ENCODE results near the gene TMEM233.

The TMEM233 gene

GRCh38 chr12:119598159-119598558 is 4.6 kb downstream of the TMEM233 start:
- Histone ChIP-seq H3K27ac (ENCODE audit: low read depth, low read length) (no peak overlapping the region), H3K9ac (ENCODE audit: low read length) (no peak overlapping the region), H3K79me2 (ENCODE audit: control insufficient read depth, insufficient read depth, low read length) (no peaks in the 10 kb centered on the region), H3K56ac (ENCODE audit: low read length) (no peak overlapping the region), H3K18ac (ENCODE audit: low read length) (no peak overlapping the region), H3K23ac (ENCODE audit: low read length) (no peak overlapping the region), H2AK5ac (ENCODE audit: low read length) (no peak overlapping the region), H2BK120ac (ENCODE audit: low read depth, low read length) (no peak overlapping the region), H3K4me1 (ENCODE audit: control insufficient read depth, low read depth, low read length) (peaks cover 2% of the 10 kb centered on the region), H3K27me3 (ENCODE audit: insufficient read depth, low read length, poor library complexity) (peaks cover 18% of the 10 kb centered on the region), H3K4me2 (ENCODE audit: low read length) (no peak overlapping the region), H3K4me3 (ENCODE audit: low read length) (no peak overlapping the region), H3K36me3 (ENCODE audit: control insufficient read depth, insufficient read depth, low read length) (no peaks in the 10 kb centered on the region), H4K8ac (ENCODE audit: low read depth, low read length) (no peak overlapping the region), H3K4ac (ENCODE audit: low read depth, low read length) (no peak overlapping the region), H4K5ac (ENCODE audit: low read length) (no peak overlapping the region), H2BK15ac (replicated peaks; ENCODE audit: low read depth) (no peak overlapping the region), H2BK5ac (ENCODE audit: low read length) (no peak overlapping the region), H3K79me1 (ENCODE audit: low read length) (no peaks in the 10 kb centered on the region)
- WGBS (ENCODE audit: extremely low coverage, insufficient coverage, low lambda C conversion rate), result no CpG with 5 or more reads among the region's 1 CpG
- no peak for DNase-seq

- no peak overlapping the region for H2AK5ac ChIP-seq (ENCODE audit: low read length)
- H3K4me1 ChIP-seq (ENCODE audit: control insufficient read depth, low read depth, low read length), result no peaks in the 10 kb centered on the region
- WGBS (ENCODE audit: extremely low coverage, insufficient coverage, low lambda C conversion rate), result no CpG with 5 or more reads among the region's 7 CpGs
- H4K5ac ChIP-seq (ENCODE audit: low read length), result no peak overlapping the region
- H2BK15ac ChIP-seq (replicated peaks; ENCODE audit: low read depth), result no peak overlapping the region
- no peak overlapping the region for H3K4me2 ChIP-seq (ENCODE audit: low read length)
- H3K36me3 ChIP-seq (ENCODE audit: control insufficient read depth, insufficient read depth, low read length), result no peaks in the 10 kb centered on the region
- H3K23ac ChIP-seq (ENCODE audit: low read length), result no peak overlapping the region
- H3K4ac ChIP-seq (ENCODE audit: low read depth, low read length), result no peak overlapping the region
- no peak overlapping the region for H2BK120ac ChIP-seq (ENCODE audit: low read depth, low read length)
- no peak overlapping the region for H3K18ac ChIP-seq (ENCODE audit: low read length)
- no peaks in the 10 kb centered on the region for H3K27me3 ChIP-seq (ENCODE audit: insufficient read depth, low read length, poor library complexity)
- H3K56ac ChIP-seq (ENCODE audit: low read length), result no peak overlapping the region
- DNase-seq, result peak; percentile 36
- H3K27ac ChIP-seq (ENCODE audit: low read depth, low read length), result no peak overlapping the region
- no peaks in the 10 kb centered on the region for H3K79me1 ChIP-seq (ENCODE audit: low read length)
- no peak overlapping the region for H3K9ac ChIP-seq (ENCODE audit: low read length)
- no peak overlapping the region for H2BK5ac ChIP-seq (ENCODE audit: low read length)
- H3K4me3 ChIP-seq (ENCODE audit: low read length), result no peak overlapping the region
- no peaks in the 10 kb centered on the region for H3K79me2 ChIP-seq (ENCODE audit: control insufficient read depth, insufficient read depth, low read length)
- no peak overlapping the region for H4K8ac ChIP-seq (ENCODE audit: low read depth, low read length)
These were observed 8.5 kb downstream of the TMEM233 start for GRCh38 chr12:119601877-119602733.

DNA sequence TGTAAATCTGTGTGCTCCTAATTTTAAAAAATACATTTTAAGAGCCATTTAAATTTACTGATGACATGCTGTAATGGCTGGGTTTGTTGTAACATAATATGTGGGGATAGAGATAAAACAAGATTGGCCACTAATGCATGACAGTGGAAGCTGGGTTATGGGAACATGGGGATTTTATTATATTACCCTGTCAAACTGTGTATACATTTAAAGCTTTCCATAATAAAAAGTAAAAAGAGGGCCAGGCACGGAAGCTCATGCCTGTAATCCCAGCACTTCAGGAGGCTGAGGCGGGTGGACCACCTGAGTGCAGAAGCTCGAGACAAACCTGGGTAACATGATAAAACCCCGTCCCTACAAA is 9.1 kb downstream of the TMEM233 start:
- H2BK15ac ChIP-seq (replicated peaks; ENCODE audit: low read depth), result no peak overlapping the region
- H3K27me3 ChIP-seq (ENCODE audit: insufficient read depth, low read length, poor library complexity), result no peaks in the 10 kb centered on the region
- no peak overlapping the region for H3K23ac ChIP-seq (ENCODE audit: low read length)
- no peak overlapping the region for H4K8ac ChIP-seq (ENCODE audit: low read depth, low read length)
- H3K79me1 ChIP-seq (ENCODE audit: low read length), result no peaks in the 10 kb centered on the region
- DNase-seq, result no peak
- H3K4ac ChIP-seq (ENCODE audit: low read depth, low read length), result no peak overlapping the region
- no peak overlapping the region for H2AK5ac ChIP-seq (ENCODE audit: low read length)
- H3K36me3 ChIP-seq (ENCODE audit: control insufficient read depth, insufficient read depth, low read length), result no peaks in the 10 kb centered on the region
- H3K79me2 ChIP-seq (ENCODE audit: control insufficient read depth, insufficient read depth, low read length), result no peaks in the 10 kb centered on the region
- H3K56ac ChIP-seq (ENCODE audit: low read length), result no peak overlapping the region
- H3K27ac ChIP-seq (ENCODE audit: low read depth, low read length), result no peak overlapping the region
- no CpG with 5 or more reads among the region's 4 CpGs for WGBS (ENCODE audit: extremely low coverage, insufficient coverage, low lambda C conversion rate)
- no peak overlapping the region for H3K4me3 ChIP-seq (ENCODE audit: low read length)
- H4K5ac ChIP-seq (ENCODE audit: low read length), result no peak overlapping the region
- H2BK5ac ChIP-seq (ENCODE audit: low read length), result no peak overlapping the region
- H2BK120ac ChIP-seq (ENCODE audit: low read depth, low read length), result no peak overlapping the region
- no peak overlapping the region for H3K18ac ChIP-seq (ENCODE audit: low read length)
- H3K4me2 ChIP-seq (ENCODE audit: low read length), result no peak overlapping the region
- no peak overlapping the region for H3K9ac ChIP-seq (ENCODE audit: low read length)
- no peaks in the 10 kb centered on the region for H3K4me1 ChIP-seq (ENCODE audit: control insufficient read depth, low read depth, low read length)

GRCh38 chr12:119603767-119604166 is 10.2 kb downstream of the TMEM233 start:
- H4K5ac ChIP-seq (ENCODE audit: low read length), result no peak overlapping the region
- WGBS (ENCODE audit: extremely low coverage, insufficient coverage, low lambda C conversion rate), result no CpG with 5 or more reads among the region's 2 CpGs
- no peaks in the 10 kb centered on the region for H3K27me3 ChIP-seq (ENCODE audit: insufficient read depth, low read length, poor library complexity)
- no peak overlapping the region for H2BK15ac ChIP-seq (replicated peaks; ENCODE audit: low read depth)
- H2AK5ac ChIP-seq (ENCODE audit: low read length), result no peak overlapping the region
- no peak overlapping the region for H3K4me2 ChIP-seq (ENCODE audit: low read length)
- no peak overlapping the region for H3K4me3 ChIP-seq (ENCODE audit: low read length)
- no peak overlapping the region for H2BK120ac ChIP-seq (ENCODE audit: low read depth, low read length)
- no peak overlapping the region for H3K23ac ChIP-seq (ENCODE audit: low read length)
- no peak overlapping the region for H3K9ac ChIP-seq (ENCODE audit: low read length)
- H3K79me1 ChIP-seq (ENCODE audit: low read length), result no peaks in the 10 kb centered on the region
- no peaks in the 10 kb centered on the region for H3K36me3 ChIP-seq (ENCODE audit: control insufficient read depth, insufficient read depth, low read length)
- no peak overlapping the region for H3K56ac ChIP-seq (ENCODE audit: low read length)
- no peak overlapping the region for H3K27ac ChIP-seq (ENCODE audit: low read depth, low read length)
- H3K4ac ChIP-seq (ENCODE audit: low read depth, low read length), result no peak overlapping the region
- no peak for DNase-seq
- H2BK5ac ChIP-seq (ENCODE audit: low read length), result no peak overlapping the region
- H4K8ac ChIP-seq (ENCODE audit: low read depth, low read length), result no peak overlapping the region
- no peaks in the 10 kb centered on the region for H3K4me1 ChIP-seq (ENCODE audit: control insufficient read depth, low read depth, low read length)
- no peak overlapping the region for H3K18ac ChIP-seq (ENCODE audit: low read length)
- no peaks in the 10 kb centered on the region for H3K79me2 ChIP-seq (ENCODE audit: control insufficient read depth, insufficient read depth, low read length)

GRCh38 chr12:119609358-119609757 is 15.8 kb downstream of the TMEM233 start:
- no peak overlapping the region for H4K5ac ChIP-seq (ENCODE audit: low read length)
- no peaks in the 10 kb centered on the region for H3K4me1 ChIP-seq (ENCODE audit: control insufficient read depth, low read depth, low read length)
- H4K8ac ChIP-seq (ENCODE audit: low read depth, low read length), result no peak overlapping the region
- H3K27me3 ChIP-seq (ENCODE audit: insufficient read depth, low read length, poor library complexity), result no peaks in the 10 kb centered on the region
- no peak for DNase-seq
- H3K36me3 ChIP-seq (ENCODE audit: control insufficient read depth, insufficient read depth, low read length), result no peaks in the 10 kb centered on the region
- no peak overlapping the region for H2AK5ac ChIP-seq (ENCODE audit: low read length)
- no peaks in the 10 kb centered on the region for H3K79me2 ChIP-seq (ENCODE audit: control insufficient read depth, insufficient read depth, low read length)
- no peak overlapping the region for H3K56ac ChIP-seq (ENCODE audit: low read length)
- H3K4ac ChIP-seq (ENCODE audit: low read depth, low read length), result no peak overlapping the region
- H3K4me2 ChIP-seq (ENCODE audit: low read length), result no peak overlapping the region
- H3K79me1 ChIP-seq (ENCODE audit: low read length), result no peaks in the 10 kb centered on the region
- H3K27ac ChIP-seq (ENCODE audit: low read depth, low read length), result no peak overlapping the region
- WGBS (ENCODE audit: extremely low coverage, insufficient coverage, low lambda C conversion rate), result no CpG with 5 or more reads among the region's 3 CpGs
- H2BK120ac ChIP-seq (ENCODE audit: low read depth, low read length), result no peak overlapping the region
- H2BK5ac ChIP-seq (ENCODE audit: low read length), result no peak overlapping the region
- H3K18ac ChIP-seq (ENCODE audit: low read length), result no peak overlapping the region
- H3K23ac ChIP-seq (ENCODE audit: low read length), result no peak overlapping the region
- H2BK15ac ChIP-seq (replicated peaks; ENCODE audit: low read depth), result no peak overlapping the region
- H3K9ac ChIP-seq (ENCODE audit: low read length), result no peak overlapping the region
- H3K4me3 ChIP-seq (ENCODE audit: low read length), result no peak overlapping the region
